IPS-18c (cell line): ENCODE measurements around the gene CST8.
A peak's percentile ranks its signal among the peaks of the same experiment; 100 is the strongest.

Experiments used
- H3K4me3 ChIP-seq: 2 replicates; pipeline ENCODE4 v1.7.0; 2013; ENCODE audit warnings: low read depth, mild to moderate bottlenecking, low read length, moderate library complexity; ENCODE audit not compliant: insufficient read depth
- H3K9me3 ChIP-seq: one replicate; pipeline ENCODE4 v1.6.1; 2013; ENCODE audit warnings: mild to moderate bottlenecking, low read length, moderate library complexity; ENCODE audit not compliant: control insufficient read depth, insufficient read depth

Gene CST8

DNA sequence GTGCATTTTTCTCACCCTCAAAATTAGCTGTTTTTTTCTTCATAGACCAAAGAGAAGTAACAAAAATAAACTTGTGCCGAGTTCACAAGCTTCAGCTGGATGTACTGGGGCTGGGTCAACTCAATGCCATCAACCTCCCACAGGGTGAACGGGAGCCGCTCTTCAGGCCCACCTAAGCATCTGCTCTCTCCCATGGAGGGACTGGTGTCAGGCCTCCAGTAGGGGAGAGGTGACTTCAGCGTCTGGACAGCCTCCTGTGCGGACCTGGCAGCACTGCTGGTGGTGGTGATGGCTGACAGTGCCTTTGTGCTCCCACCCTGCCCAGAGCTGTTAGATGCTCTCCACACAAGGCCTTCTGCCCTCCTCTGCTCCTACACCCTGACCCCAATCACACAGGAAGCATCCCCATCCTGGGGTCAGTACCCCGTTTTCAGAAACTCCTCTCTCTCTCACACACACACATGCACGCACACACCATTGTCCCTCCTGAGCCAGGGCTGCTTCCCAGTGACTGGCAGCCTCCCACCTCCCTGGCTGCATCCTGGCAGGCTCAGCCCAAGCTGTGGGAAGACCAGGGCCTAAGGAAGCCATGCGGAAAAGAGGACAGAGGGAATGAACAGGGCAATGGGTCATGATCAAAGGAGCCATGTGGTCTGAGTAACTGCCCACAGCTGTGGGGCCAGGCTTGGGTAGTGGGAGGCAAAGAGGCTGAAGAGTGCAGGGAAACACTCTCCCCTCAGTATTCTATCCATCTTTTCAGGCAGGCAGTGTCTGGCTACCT lies 17.7 kb downstream of the CST8 start:
- H3K9me3 ChIP-seq, result peaks cover 2% of the 10 kb centered on the region

DNA sequence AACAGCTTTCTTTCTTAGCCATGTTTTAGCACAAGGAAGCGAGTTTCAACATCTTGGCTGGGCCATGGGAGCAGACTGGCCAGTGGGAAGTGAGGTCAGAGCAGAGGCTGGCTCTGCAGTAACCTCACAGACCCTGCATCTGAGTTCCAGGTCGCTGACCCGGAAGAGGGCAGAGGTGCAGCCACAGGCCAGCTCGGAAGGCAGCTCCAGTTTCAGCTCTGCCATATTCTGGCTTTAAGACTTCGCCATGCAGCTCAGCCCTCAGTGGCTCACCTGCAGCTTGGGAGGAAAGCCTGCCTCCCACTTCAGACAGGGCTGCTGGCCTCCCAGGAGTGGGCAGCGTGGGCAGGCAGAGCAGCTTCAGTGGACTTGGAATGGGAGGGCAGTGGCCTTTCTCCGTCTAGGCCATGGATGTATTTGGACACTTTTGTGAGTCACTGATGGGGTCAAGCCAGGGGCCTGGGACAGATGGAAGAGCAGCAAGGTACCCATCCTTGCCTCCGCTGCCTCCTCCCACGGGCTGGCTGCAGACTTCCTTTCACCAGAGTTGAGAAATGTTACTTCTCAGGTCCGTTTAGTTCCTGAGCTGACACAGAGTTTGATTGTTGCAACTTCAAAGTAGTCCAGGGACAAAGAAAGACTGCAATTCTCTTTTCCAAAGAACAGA lies 18.5 kb downstream of the CST8 start:
- H3K9me3 ChIP-seq, result peaks cover 2% of the 10 kb centered on the region

More for the DNA sequence above, 17.7 kb downstream of the CST8 start:
- H3K4me3 ChIP-seq, result no peak overlapping the region

DNA sequence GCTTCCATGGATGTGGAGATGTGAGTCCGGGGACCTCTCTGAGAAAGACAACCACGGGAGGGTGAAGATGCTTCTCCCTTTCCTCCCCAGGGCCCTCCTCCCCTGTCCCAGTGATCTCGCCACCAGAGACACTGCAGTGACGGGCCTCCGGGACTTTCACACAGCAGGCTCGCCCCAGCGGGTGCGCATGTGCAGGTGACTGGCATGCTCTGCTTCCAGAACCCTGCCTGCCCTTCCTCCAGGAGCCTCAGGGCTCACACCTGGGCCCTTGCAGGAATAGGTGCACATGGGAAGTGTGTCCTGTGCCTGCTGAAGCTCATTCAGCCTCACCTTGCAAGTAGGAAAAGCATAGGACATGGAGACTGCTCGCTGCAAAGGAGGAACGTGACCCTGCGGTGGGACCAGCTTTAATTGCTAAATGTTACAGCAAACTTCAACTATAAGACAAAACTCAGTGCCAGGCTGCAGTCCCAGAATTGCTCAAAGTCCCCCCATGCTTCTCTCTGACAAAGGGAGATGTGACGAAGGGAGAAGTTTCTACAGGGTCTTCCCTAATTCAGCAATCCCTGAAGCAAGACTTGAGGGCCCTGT lies 19.2 kb downstream of the CST8 start:
- no peak overlapping the region for H3K4me3 ChIP-seq
- H3K9me3 ChIP-seq, result peaks cover 2% of the 10 kb centered on the region

More for the DNA sequence above, 18.5 kb downstream of the CST8 start:
- no peak overlapping the region for H3K4me3 ChIP-seq

DNA sequence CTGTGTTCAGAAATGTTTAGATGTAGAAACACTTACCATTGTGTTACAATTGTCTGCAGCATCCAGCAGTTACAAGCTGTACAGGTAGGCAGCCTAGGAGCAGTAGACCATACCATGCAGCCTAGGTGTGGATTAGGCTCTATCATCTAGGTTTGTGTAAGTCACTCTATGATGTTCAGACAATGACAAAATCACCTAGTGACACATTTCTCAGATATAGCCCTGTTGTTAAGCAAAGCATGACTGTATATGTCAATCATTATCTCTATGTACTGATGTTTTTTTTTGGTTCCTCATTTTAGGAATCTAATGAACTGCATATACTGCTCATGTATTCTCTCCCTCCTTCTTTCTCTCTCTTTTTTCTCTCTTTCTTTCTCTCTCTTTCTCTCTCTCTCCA lies 22.2 kb downstream of the CST8 start:
- Histone ChIP-seq H3K9me3 (peaks cover 2% of the 10 kb centered on the region), H3K4me3 (no peak overlapping the region)

DNA sequence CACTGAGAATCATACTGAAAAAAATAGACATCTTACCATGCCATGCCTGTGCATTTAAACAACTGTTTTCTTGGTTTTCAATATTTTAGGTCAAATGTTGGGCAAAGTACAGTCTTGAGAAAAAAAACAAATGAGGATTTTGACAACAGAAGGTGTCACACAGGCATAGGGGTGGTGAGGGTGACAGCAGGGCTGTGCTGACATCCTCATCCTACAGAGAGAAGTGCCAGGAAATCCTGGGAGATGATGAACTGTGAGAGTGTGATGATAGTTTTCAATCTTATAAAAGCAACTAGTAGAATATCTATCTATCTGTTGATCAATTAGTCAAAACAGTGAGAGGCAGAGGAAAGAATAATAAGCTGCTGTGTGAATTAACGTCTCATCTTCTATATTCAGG lies 23.9 kb downstream of the CST8 start:
- Histone ChIP-seq H3K9me3 (peaks cover 2% of the 10 kb centered on the region), H3K4me3 (no peak overlapping the region)

DNA sequence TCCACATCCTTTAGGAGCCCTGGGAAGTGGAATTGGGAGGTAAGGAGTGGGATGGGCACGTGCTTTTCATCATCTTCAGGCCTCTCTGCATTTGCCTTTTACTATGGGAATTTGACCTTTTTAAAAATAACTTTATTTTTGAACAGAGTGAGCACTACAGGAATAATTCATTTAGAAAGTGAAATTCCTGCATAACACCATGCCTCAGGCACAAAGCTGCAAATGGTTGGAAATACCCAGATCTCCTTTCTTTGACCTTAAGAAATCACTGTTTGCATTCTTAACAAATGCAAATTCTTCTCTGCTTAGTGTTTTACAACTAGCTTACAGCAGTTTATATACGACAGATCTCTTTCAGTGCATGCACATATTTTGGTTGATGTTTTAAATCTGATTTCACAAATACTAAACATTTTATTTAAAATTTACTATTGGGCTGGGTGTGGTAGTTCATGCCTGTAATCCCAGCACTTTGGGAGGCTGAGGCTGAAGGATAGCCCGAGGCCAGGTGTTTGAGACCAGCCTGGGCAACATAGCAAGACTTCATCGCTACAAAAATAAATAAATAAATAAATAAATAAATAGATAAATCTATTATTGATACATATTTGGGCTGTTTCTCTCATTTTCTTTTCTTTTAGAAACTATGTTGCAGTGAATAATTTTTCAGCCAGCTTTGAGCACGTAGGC lies 24.5 kb downstream of the CST8 start:
- Histone ChIP-seq H3K4me3 (no peak overlapping the region), H3K9me3 (peaks cover 2% of the 10 kb centered on the region)

DNA sequence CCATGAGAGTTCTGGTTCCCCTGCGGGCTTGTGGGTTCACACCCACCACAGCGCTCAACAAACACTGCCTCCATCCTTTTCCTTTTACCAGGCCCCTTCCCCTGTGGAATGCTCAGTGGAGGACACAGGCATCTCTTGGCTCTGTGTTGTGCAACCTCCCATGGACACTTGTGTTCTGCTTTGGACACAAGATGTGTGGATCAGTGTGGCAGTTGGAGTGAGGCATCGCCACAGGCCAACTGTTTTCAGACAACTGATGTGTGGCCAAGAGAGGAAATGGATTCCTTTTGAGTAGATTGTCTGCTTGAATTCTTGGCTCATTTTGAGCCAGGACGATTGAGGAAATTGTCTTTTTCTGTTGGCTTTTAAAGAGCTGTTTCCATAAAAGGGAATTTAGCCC lies 26.8 kb downstream of the CST8 start:
- H3K9me3 ChIP-seq, result peaks cover 2% of the 10 kb centered on the region
- H3K4me3 ChIP-seq, result 0 out of 2 replicates have a peak overlapping the region, but pooled peaks have one; percentile 21

DNA sequence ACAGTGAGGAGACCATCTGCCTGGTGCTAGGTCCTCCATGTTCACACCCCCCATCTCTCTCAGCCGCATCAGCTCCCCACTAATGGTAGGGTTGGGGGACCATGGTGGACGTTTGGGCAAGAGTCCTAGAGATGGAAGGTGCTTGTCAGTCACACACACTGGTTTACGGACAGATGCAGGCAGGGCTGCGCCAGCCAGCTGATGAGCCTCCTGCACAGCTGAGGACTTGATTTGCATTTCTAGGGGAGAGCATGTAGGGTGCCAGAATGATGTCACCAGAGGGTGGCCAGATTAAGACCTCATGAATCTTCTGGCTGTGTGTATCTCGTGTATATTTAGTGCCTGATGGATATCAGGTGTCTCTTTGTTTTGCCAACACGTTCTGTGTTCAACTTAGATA lies 28.6 kb downstream of the CST8 start:
- peaks cover 2% of the 10 kb centered on the region for H3K9me3 ChIP-seq
- H3K4me3 ChIP-seq, result no peak overlapping the region

DNA sequence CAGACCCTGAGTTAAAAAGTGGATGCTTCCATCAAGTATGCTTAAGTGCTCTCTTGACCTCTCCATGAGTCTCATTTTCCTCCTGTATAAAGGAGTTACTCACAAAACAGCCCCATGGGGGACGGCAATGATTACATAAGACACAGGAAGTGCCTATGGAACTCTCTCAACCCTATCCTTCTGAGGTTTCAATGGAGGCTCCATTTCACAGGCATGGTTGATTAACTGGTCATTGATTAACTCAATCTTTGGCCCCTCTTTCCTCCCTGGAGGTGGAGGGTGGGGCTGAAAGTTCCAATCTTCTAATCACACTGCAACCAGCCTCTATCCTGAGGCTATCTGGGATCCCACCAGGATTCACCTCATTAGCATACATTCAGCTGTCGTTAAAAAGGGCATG lies 29.3 kb downstream of the CST8 start:
- H3K9me3 ChIP-seq, result peaks cover 2% of the 10 kb centered on the region
- no peak overlapping the region for H3K4me3 ChIP-seq

DNA sequence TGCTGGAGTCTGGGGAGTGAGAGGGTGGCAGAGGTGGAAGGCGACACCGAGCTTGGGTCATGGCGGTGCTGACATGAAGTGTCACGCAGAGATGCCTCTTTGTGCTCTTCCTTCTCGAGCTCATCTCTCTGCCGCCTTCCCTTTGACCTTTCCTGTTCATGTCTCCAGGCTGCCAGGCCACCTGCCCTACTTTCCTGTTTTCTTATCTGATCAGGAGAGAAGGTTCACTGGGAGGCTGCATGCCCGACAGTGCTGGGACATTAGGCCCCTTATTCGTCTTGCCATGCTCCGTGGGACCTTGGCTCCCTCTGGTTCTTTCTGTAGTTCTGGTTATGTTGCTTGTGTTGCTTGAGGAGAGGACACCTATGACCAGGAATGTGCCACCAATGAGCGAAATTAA lies 33.2 kb downstream of the CST8 start:
- Histone ChIP-seq H3K9me3 (peaks cover 2% of the 10 kb centered on the region), H3K4me3 (no peak overlapping the region)

DNA sequence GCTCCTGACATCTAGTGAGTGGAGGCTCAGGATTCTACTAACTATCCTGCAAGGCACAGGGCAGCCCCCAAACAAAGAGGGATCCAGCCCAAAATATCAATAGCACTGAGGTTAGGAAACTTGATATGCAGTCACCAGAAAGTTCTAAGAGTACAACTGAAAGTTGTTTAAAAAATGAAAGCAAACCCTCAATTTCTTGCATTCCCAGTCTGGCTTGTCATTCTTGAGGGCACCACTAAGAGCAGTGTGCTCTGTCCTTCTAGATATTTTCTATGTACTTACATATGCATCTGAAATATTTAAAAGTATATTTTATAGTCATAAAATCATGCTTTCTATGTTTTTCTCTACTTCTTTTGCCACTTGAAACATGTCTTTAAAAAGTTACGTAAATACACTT lies 35.9 kb downstream of the CST8 start:
- H3K9me3 ChIP-seq, result no peaks in the 10 kb centered on the region
- no peak overlapping the region for H3K4me3 ChIP-seq

DNA sequence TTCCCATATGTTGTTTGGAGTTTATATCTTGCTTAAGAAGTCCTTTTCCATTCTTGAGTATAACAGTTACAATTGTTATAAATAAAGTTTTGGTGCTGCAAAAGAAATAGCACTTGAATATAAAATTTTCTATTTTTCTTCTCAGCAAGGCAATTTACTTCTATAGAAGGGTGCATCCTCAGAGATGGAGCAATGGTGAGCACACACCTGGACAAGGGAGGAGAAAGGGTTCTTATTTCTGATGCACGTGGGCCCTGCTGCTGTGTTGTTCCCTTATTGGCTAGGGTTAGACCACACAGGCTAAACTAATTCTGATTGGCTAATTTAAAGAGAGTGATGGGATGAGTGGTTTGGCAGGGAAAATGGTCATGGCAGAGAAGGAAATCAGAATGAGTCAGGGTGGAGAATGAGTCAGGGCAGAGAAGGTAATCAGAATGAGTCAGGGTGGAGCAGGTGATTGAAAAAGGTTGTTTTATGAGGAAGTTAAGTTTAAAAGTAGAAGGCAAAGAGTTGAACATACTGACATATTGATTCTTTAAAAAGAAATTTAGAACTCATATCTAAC lies 38.0 kb downstream of the CST8 start:
- Histone ChIP-seq H3K9me3 (no peaks in the 10 kb centered on the region), H3K4me3 (no peak overlapping the region)

DNA sequence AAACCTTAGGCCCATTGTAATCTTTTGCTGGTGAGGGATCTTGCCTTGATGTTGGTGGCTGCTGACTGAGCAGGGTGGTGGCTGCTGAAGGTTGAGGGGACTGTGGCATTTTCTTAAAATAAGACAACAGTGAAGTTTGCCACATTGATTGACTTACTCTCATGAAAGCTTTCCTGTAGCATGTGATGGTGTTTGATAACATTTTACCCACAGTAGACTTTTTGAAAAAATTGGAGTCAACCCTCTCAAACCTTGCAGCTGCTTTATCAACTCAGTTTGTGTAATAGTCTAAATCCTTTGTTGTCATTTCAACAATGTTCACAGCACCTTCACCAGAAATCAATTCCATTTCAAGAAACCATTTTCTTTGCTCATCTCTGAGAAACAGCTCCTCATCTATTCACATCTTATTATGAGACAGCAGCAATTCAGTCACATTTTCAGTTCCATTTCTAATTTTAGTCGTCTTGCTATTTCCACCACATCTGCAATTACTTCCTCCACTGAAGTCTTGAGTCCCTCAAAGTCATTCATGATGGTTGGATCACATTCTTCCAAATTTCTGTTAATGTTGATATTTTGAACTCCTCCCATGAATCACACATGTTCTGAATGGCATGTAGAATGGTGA lies 40.1 kb downstream of the CST8 start:
- H3K9me3 ChIP-seq, result no peaks in the 10 kb centered on the region
- H3K4me3 ChIP-seq, result no peak overlapping the region

DNA sequence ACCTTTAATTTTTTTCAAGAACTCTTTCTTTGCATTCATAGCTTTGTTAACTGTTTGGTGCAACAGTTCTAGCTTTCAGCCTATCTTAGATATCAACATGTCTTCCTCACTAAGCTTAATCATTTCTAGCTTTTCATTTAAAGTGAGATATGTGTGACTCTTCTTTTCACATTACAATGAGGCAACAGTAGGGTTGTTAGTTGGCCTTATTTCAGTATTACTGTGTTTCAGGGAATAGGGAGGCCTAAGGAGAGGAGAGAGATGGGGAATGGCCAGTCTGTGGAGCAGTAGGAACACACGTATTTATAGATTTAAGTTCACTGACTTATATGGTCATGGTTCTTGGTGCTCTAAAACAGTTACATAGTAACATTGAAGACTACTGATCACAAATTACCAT lies 41.6 kb downstream of the CST8 start:
- no peak overlapping the region for H3K4me3 ChIP-seq
- no peaks in the 10 kb centered on the region for H3K9me3 ChIP-seq

DNA sequence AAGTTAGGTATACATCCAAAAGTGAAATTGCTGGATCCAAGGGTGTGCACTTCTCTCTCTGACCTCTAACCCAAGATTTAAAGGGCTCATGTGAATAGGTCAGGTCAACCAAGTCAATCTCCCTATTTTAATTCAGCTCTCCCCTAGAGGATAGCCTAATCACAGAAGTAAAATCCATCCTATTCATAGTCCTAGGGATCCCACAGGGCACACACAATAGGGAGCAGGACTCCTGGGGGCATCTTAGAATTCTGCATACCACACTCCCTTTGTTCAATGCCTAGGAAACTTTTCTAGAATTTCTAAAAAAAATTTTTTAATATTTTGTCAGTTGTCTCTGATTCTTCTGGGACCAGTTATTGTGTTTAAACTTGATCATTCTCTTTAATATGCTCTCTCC lies 42.2 kb downstream of the CST8 start:
- no peaks in the 10 kb centered on the region for H3K9me3 ChIP-seq
- no peak overlapping the region for H3K4me3 ChIP-seq

DNA sequence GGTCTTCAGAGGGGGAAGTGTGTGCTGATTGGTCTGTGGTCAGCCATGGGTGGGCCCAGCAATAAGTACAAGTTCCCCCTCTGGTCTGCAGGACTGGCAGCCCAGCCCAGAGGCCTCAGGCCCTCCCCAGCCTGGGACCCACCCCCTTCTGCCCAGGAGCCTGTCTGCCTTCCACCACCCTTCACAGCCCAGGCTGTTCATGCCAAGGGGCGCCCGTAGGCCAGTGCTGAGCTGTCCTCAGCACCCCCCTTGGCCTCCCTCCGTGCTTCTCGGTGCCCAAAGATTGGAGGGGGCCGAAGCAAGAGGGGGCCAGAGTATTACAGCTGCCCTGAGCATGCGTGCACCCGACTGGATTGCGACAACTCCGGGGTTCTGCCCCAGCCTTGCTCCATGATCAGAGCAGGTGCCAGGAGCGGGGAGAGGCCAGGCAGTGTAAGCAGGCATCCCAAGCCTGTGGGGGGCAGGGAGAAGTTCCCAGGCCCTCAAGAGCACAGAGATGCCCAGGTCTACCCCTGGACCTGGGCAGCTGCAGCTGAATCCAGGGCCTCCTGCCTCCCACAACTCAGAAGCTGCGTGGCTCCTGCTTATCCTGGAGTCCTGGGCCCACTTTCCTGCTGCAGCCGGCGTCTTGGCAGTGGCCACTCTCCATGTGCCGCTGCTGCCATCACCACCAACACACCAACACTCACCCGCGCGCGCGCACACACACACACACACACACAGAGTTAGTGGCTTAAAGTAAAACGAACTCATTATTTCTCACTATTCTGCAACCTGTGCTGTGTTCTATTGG lies 44.1 kb downstream of the CST8 start:
- no peak overlapping the region for H3K4me3 ChIP-seq
- H3K9me3 ChIP-seq, result no peaks in the 10 kb centered on the region
